Osteocyte (in vitro differentiated cells): ENCODE results near the gene SP6. TPM values are rescaled to one million over a fixed set of nuclear protein-coding genes. Genes with fewer than 3 reads are reported as not detected.

Experiments
- DNase-seq: peaks from one replicate; pipeline ENCODE4 v3.0.0; 2021; ENCODE audit warnings: mixed read lengths; ENCODE audit not compliant: unreplicated experiment; ENCODE audit errors: extremely low spot score
- H3K27ac Mint-ChIP-seq: one replicate; pipeline ENCODE4 v1.8.0; 2021; ENCODE audit warnings: mild to moderate bottlenecking, mixed read lengths; ENCODE audit not compliant: unreplicated experiment
- H3K27me3 Mint-ChIP-seq: one replicate; pipeline ENCODE4 v1.8.0; 2021; ENCODE audit warnings: mixed read lengths; ENCODE audit not compliant: unreplicated experiment
- H3K36me3 Mint-ChIP-seq: one replicate; pipeline ENCODE4 v1.8.0; 2021; ENCODE audit warnings: mixed read lengths; ENCODE audit not compliant: unreplicated experiment
- H3K4me1 Mint-ChIP-seq: one replicate; pipeline ENCODE4 v1.8.0; 2021; ENCODE audit warnings: mixed read lengths; ENCODE audit not compliant: unreplicated experiment
- H3K4me3 Mint-ChIP-seq: one replicate; pipeline ENCODE4 v1.8.0; 2021; ENCODE audit warnings: mild to moderate bottlenecking, moderate library complexity, mixed read lengths; ENCODE audit not compliant: unreplicated experiment
- H3K9me3 Mint-ChIP-seq: one replicate; pipeline ENCODE4 v1.8.0; 2021; ENCODE audit warnings: mixed read lengths; ENCODE audit not compliant: unreplicated experiment
- total RNA-seq: library from RNA; stranded (reverse); gene quantifications from 2 replicates; pipeline ENCODE4 v1.2.1, GENCODE V29; 2021
- TF ChIP-seq, protein P1 (sequence below): fragments of 200-600 bp; sonication (generic); IDR thresholded peaks from 2 replicates; pipeline ENCODE4 v1.5.0; 2021; ENCODE audit warnings: antibody characterized with exemption, mild to moderate bottlenecking, moderate library complexity

SP6 gene
- total RNA-seq, 1 donor from 2014 or later, result 0.16 TPM

DNA sequence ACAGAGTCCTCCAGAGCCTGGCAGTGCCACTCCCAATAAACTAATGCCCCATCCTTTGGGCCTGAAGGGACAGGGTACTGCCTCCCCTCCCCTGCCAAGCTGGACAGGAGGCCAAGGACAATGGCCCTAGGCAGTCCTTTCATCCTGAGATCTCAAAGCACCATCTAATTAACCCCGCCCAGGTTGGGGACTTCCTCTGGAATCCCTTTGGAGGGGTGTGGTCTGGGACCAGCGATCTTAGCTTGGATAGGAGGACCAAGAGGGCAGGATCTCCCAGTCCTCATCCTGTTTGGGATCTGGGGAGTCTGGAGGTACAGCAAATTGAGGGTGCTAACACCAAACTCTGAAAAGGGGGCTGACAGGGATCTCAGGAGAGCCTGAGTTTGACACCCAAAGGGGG, 18.2 kb upstream of the SP6 start:
- peaks cover 30% of the 10 kb centered on the region for H3K27me3 Mint-ChIP-seq
- DNase-seq, result no peak
- no peak overlapping the region for H3K4me3 Mint-ChIP-seq
- no peaks in the 10 kb centered on the region for H3K36me3 Mint-ChIP-seq
- no peak overlapping the region for H3K27ac Mint-ChIP-seq
- H3K4me1 Mint-ChIP-seq, result peaks cover 23% of the 10 kb centered on the region
- TF ChIP-seq, protein P1, sequence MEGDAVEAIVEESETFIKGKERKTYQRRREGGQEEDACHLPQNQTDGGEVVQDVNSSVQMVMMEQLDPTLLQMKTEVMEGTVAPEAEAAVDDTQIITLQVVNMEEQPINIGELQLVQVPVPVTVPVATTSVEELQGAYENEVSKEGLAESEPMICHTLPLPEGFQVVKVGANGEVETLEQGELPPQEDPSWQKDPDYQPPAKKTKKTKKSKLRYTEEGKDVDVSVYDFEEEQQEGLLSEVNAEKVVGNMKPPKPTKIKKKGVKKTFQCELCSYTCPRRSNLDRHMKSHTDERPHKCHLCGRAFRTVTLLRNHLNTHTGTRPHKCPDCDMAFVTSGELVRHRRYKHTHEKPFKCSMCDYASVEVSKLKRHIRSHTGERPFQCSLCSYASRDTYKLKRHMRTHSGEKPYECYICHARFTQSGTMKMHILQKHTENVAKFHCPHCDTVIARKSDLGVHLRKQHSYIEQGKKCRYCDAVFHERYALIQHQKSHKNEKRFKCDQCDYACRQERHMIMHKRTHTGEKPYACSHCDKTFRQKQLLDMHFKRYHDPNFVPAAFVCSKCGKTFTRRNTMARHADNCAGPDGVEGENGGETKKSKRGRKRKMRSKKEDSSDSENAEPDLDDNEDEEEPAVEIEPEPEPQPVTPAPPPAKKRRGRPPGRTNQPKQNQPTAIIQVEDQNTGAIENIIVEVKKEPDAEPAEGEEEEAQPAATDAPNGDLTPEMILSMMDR, result no peak
- H3K9me3 Mint-ChIP-seq, result no peaks in the 10 kb centered on the region

DNA sequence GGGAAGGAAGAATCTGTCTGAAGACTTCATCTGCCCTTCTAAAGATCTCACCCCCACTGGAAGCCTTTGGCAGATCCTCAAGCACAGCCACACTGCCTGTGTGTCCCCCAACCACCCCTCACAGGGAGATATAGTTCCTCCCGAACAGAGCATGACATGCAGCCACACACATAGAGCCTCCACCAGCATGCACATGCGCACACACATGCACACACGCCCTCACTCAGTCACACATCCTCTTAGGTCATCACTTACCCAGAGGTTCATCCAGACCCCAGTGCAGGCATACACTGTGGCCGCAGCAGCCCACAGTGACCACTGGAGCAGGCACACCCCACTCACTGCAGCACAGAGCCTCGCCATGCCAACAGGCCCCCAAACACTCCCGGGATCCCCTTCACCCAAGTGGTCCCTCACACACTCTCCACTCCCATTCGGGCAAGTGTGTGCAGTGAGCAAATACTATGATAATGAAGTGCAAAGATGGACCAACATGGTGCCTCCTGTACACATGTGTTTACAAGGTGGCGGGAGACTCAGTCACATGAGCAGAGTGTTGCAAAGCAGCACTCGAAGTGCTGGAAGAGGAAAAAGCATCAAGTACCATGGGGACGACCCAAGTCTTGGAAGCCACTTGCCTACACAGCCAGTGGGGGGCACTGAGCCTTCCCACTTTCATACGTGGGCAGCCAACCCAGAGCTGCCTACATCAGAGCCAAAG, 17.0 kb upstream of the SP6 start:
- TF ChIP-seq, protein P1, result no peak
- no peak overlapping the region for H3K27ac Mint-ChIP-seq
- H3K4me3 Mint-ChIP-seq, result no peak overlapping the region
- DNase-seq, result no peak
- H3K9me3 Mint-ChIP-seq, result no peaks in the 10 kb centered on the region
- peaks cover 24% of the 10 kb centered on the region for H3K27me3 Mint-ChIP-seq
- H3K4me1 Mint-ChIP-seq, result peaks cover 23% of the 10 kb centered on the region
- peaks cover 2% of the 10 kb centered on the region for H3K36me3 Mint-ChIP-seq

DNA sequence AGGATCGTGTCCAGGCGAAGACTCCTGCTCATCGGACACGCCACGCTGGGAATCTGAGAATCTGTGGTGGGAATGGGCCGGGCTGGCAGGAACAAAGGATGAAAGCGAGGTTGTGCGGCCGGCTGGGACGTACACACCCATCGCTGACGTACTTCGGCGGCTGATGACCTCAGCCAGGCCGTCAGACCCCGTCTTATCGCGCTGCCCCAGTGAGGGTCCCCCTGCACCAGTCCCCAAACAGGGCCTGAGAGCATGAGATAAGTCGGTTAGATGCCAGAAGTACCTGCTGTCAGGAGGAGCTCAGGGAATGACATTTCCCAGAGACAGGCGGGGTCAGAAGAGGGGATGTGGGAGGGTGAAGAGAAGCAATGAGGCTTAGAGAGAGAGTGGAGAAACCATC, 16.0 kb upstream of the SP6 start:
- no peak overlapping the region for H3K4me3 Mint-ChIP-seq
- H3K27ac Mint-ChIP-seq, result no peak overlapping the region
- H3K27me3 Mint-ChIP-seq, result peaks cover 23% of the 10 kb centered on the region
- H3K36me3 Mint-ChIP-seq, result peaks cover 2% of the 10 kb centered on the region
- no peaks in the 10 kb centered on the region for H3K9me3 Mint-ChIP-seq
- DNase-seq, result no peak
- TF ChIP-seq, protein P1, result no peak
- H3K4me1 Mint-ChIP-seq, result peaks cover 25% of the 10 kb centered on the region

DNA sequence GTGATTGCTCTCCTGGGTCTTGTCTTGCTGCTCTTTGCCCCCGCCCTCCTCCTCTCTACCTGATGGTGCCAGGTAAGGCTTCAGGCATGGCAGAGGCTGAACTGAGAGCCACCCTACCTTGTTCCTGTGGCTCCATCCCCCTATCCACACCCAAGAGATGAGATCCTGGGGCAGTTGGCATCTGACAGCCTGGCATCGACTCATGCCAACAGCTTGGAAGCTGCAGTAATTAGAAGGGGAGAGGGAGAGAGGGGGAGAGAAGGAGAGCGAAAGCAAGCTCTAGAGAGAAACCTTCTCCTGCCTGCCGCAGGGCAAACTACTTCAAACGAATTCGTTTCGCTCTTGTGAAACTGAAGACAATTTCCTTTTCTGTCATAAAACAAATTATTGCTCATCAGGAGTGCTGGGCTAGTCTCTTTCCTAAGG, 13.8 kb upstream of the SP6 start:
- Mint-ChIP-seq H3K4me1 (peaks cover 25% of the 10 kb centered on the region), H3K9me3 (no peaks in the 10 kb centered on the region), H3K27me3 (peaks cover 5% of the 10 kb centered on the region), H3K4me3 (no peak overlapping the region), H3K36me3 (peaks cover 2% of the 10 kb centered on the region), H3K27ac (no peak overlapping the region)
- TF ChIP-seq, protein P1, result no peak
- DNase-seq, result no peak

DNA sequence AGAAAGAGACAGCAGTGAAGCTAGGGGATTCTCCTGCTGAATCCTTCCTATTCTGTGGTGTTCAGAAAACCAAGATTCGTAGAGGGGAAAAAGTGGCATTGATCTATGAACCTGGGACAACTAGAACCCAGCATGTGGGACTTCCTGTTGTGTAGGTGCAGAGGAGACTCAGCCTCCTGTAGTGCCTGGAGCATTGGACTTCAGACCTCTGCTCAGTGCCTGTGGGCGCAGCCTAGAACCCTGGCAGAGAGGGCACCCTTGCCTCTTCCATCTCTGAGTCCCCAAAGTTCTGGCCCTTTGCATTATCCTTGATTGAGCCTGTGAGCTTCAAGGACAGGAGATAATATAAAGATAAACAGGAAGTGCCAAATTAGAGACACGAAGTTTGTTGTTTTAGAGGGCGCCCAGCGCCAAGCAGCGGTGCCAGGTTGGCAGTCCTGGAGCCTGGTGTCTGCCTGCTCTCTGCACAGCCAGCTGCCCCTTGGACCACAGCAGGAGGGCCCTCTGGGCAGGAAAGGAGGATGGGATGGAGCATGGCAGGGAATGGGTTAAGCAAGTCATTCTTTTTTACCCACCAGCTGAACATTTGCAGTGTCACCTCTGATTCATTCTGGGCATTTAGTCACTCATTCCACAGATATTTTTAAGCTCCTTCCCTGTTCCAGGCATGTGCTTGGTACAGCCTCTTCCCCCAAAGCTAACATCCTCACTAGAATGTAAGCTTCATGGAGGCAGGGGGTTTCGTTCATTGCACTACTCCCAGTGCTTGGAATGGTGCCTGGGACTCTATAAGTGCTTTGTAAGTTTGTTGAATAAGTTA, 11.9 kb upstream of the SP6 start:
- Mint-ChIP-seq H3K4me3 (no peak overlapping the region), H3K27ac (peak overlapping the region; percentile 38), H3K9me3 (no peaks in the 10 kb centered on the region), H3K27me3 (peaks cover 4% of the 10 kb centered on the region), H3K36me3 (peaks cover 2% of the 10 kb centered on the region), H3K4me1 (peaks cover 25% of the 10 kb centered on the region)
- no peak for DNase-seq
- TF ChIP-seq, protein P1, result no peak
